Sigmoid colon (tissue), 7 donors: ENCODE data around the gene IL11. TPM values are rescaled to one million over a fixed set of nuclear protein-coding genes. Genes with fewer than 3 reads are reported as not detected.
A peak's percentile ranks its signal among the peaks of the same experiment; 100 is the strongest.

Experiments used
- DNase-seq: peaks from one replicate; pipeline ENCODE4 v3.0.0-alpha.2; 2019
- H3K27ac ChIP-seq, 4 donors: fragments of 200-600 bp; sonication (generic); one replicate each; pipeline ENCODE4 v1.5.1; 2016 to 2019; ENCODE audit warnings: mild to moderate bottlenecking in 1 of 4
- H3K27me3 ChIP-seq, 3 donors: fragments of 200-600 bp; sonication (generic); one replicate each; pipeline ENCODE4 v1.5.1; 2019; ENCODE audit warnings: mild to moderate bottlenecking in 1 of 3
- H3K36me3 ChIP-seq, 4 donors: fragments of 200-600 bp; sonication (generic); one replicate each; pipeline ENCODE4 v1.5.1; 2016 to 2019
- H3K4me1 ChIP-seq, 4 donors: fragments of 200-600 bp; sonication (generic); one replicate each; pipeline ENCODE4 v1.5.1; 2017 to 2019
- H3K4me3 ChIP-seq, 4 donors: fragments of 200-600 bp; sonication (generic); one replicate each; pipeline ENCODE4 v1.5.1; 2017 to 2019; ENCODE audit warnings: mild to moderate bottlenecking in 2 of 4, moderate library complexity in 1 of 4
- H3K9me3 ChIP-seq, 4 donors: fragments of 200-600 bp in 3 of 4; sonication (generic) in 3 of 4; one replicate each; pipeline versions ENCODE4 v1.5.1 to v1.6.1; 2013 to 2019
- EP300 ChIP-seq, 4 donors: sonication (generic); formaldehyde crosslinking; IDR thresholded peaks; one replicate each; pipeline ENCODE4 v1.6.1; 2017; ENCODE audit warnings: antibody characterized with exemption in 4 of 4
- POLR2A ChIP-seq, 2 donors: fragments of 450-650 bp; IDR thresholded peaks; one replicate each; pipeline ENCODE4 v1.6.1; 2016; ENCODE audit warnings: antibody characterized with exemption in 2 of 2, mild to moderate bottlenecking in 2 of 2, moderate library complexity in 2 of 2
- POLR2AphosphoS5 ChIP-seq, 4 donors: sonication (generic); formaldehyde crosslinking; IDR thresholded peaks; one replicate each; pipeline ENCODE4 v1.6.1; 2017; ENCODE audit warnings: antibody characterized with exemption in 4 of 4
- WGBS, 2 donors: extraction: QIAGEN DNeasy Blood & Tissue Kit; methylation state at CpG; one replicate each; pipeline ENCODE4 v1.1.7; 2013; 5-methylcytosine and 5-hydroxymethylcytosine counted together
- intact Hi-C: fragments of 100-400 bp; cut with DNase I; formaldehyde crosslinking; loops from one replicate; pipeline ENCODE4 v1.15.1; 2023
- polyA plus RNA-seq, 3 donors: library from polyadenylated mRNA; stranded (reverse); fragments of 200-250 nt; gene quantifications; one replicate each; pipeline ENCODE4 v1.2.3, GENCODE V29; 2013
- total RNA-seq, 4 donors: library from RNA; depleted of rRNA; stranded (reverse); fragments of >200 nt; gene quantifications; one replicate each; pipeline ENCODE4 v1.1.0, GENCODE V29; 2016
- TF ChIP-seq, protein P1 (sequence below), 4 experiments: fragments of 450-650 bp in 3 of 4; fragments of 200-600 bp in 1 of 4; IDR thresholded peaks; one replicate each; pipeline ENCODE4 v1.5.1; 2016 to 2019; ENCODE audit warnings: antibody characterized with exemption in 4 of 4, mild to moderate bottlenecking in 3 of 4, moderate library complexity in 2 of 4
- donor health status: healthy with polysubstance abuse.
- donor health status: Bipolar disorder and iron deficiency.
- donor health status: healthy.

IL11 gene
- total and polyA plus RNA-seq, 7 donors, result 0.74 to 4.4 (median 0.81) TPM; not detected in 4

DNA sequence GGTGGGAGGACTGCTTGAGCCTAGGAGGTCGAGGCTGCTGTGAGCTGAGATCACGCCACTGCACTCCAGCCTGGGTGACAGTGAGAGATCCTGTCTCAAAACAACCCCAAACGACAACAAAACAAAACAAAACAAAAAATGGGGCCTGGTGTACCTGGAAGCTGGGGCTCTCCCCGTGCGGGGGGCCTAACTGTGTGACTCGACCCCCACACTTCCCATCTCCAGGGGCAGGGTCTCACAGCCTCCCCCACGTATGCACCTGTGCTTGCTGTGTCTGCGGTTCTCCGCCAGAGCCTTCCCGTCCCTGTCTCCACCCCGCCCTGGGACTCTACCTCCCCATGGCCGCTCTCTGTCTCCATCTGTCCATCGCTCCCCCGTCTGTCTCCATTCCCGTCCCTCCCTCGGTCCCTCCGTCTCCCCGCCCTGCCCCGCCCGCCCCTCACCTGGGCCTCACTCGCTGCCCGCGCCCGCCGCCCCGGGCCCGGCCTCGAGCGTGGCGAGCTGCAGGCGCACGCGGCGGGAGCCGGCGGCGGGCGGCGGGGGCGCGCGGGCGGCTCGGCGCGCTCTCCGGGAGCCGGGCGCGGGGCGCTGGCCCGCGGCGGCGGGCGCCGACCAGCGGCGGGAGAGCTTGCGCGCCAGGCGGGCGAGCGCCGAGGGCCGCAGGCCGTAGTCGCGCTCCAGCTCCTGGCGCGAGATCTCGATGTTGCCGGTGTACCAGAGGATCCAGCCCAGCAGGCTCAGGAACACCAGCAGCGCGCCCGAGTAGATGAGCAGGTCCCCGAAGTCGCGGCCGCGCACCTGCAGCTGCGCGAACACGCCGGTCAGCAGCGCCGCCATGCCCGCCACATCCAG, 13.2 kb upstream of the IL11 start:
- peak; percentile 83 for DNase-seq
- Histone ChIP-seq H3K27ac (peak overlapping the region; percentile 94 to 97 (median 96)), H3K4me3 (peak overlapping the region; percentile 27 to 95 (median 83)), H3K4me1 (peaks cover 0 to 44% (median 38%) of the 10 kb centered on the region in 4 donors), H3K9me3 (no peaks in the 10 kb centered on the region), H3K36me3 (peaks cover 12 to 14% (median 13%) of the 10 kb centered on the region in 4 donors), H3K27me3 (no peaks in the 10 kb centered on the region)
- intact Hi-C loops, result loop anchor here (1.0 kb wide), 2 partner anchors 44 to 81 kb away; partner anchors contain the start of gene KMT5C
- WGBS, 2 donors, result 3% methylated on average over 88 of the region's 88 CpGs
- TF ChIP-seq, protein P1, sequence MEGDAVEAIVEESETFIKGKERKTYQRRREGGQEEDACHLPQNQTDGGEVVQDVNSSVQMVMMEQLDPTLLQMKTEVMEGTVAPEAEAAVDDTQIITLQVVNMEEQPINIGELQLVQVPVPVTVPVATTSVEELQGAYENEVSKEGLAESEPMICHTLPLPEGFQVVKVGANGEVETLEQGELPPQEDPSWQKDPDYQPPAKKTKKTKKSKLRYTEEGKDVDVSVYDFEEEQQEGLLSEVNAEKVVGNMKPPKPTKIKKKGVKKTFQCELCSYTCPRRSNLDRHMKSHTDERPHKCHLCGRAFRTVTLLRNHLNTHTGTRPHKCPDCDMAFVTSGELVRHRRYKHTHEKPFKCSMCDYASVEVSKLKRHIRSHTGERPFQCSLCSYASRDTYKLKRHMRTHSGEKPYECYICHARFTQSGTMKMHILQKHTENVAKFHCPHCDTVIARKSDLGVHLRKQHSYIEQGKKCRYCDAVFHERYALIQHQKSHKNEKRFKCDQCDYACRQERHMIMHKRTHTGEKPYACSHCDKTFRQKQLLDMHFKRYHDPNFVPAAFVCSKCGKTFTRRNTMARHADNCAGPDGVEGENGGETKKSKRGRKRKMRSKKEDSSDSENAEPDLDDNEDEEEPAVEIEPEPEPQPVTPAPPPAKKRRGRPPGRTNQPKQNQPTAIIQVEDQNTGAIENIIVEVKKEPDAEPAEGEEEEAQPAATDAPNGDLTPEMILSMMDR (IDR thresholded peaks at IDR 0.05), result no peak
- TF ChIP-seq POLR2A (IDR thresholded peaks at IDR 0.05) (no peak), POLR2AphosphoS5 (IDR thresholded peaks at IDR 0.05) (peak in 2 of 4 donors; percentile 65 to 67), EP300 (IDR thresholded peaks at IDR 0.05) (no peak)

DNA sequence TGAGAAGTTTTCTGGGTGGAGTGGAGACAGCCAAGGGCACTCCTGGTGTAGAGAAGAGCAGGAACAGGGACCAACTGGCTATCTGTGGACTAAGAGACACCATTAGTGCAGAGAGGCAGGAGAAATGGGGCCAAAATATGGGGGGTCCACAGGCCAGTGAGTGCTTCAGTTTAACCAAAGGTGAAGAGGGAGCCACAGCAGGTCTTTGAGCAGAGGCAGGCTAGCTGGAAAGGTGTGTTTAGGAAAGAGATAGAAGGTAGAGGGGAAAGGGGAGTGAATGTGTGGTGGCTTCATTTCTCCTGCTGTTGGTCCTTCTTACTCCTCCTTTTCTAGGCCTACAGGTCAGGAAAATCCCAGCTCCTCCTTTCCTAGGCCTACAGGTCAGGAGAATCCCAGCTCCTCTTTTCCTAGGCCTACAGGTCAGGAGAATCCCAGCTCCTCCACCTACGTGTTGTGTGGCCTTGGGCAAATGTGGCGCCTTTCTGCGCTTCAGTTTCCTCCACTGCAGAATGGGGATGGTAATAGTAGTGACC, 12.3 kb upstream of the IL11 start:
- H3K36me3 ChIP-seq, result peaks cover 3 to 4% (median 3%) of the 10 kb centered on the region in 4 donors
- intact Hi-C loops, result loop anchor here (1.0 kb wide), 2 partner anchors 43 to 80 kb away; partner anchors contain the start of gene KMT5C
- peaks cover 0 to 6% (median 4%) of the 10 kb centered on the region in 3 donors for H3K27me3 ChIP-seq
- no peak overlapping the region for H3K4me3 ChIP-seq
- no peak for DNase-seq
- H3K4me1 ChIP-seq, result peaks cover 0 to 35% (median 31%) of the 10 kb centered on the region in 4 donors
- WGBS, 2 donors, result 96 to 97% methylated on average over 3 of the region's 3 CpGs
- TF ChIP-seq POLR2A (IDR thresholded peaks at IDR 0.05), result no peak
- no peak for TF ChIP-seq POLR2AphosphoS5 (IDR thresholded peaks at IDR 0.05)
- TF ChIP-seq, protein P1 (IDR thresholded peaks at IDR 0.05), result no peak
- TF ChIP-seq EP300 (IDR thresholded peaks at IDR 0.05), result no peak
- no peaks in the 10 kb centered on the region for H3K9me3 ChIP-seq
- H3K27ac ChIP-seq, result no peak overlapping the region

DNA sequence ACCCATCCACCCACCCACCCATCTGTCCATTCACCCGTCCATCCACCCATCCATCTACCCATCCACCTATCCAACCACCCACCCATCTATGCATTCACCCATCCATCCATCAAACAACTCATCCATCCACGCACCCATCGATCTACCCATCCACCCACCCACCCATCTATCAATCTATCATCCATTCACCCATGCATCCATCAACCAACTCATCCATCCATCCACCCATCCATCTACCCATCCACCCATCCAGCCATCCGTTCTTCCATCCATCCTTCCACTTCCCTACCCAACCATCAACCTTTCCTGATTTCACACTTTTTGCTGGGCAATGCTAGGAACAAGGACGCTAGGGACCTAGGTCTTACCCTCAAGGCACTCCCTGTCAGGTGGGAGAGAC, 11.8 kb upstream of the IL11 start:
- Histone ChIP-seq H3K4me3 (no peak overlapping the region), H3K27ac (no peak overlapping the region), H3K4me1 (peaks cover 0 to 30% (median 26%) of the 10 kb centered on the region in 4 donors), H3K36me3 (peaks cover 0 to 2% (median 0%) of the 10 kb centered on the region in 4 donors), H3K9me3 (no peaks in the 10 kb centered on the region), H3K27me3 (peaks cover under 1 to 11% (median 8%) of the 10 kb centered on the region in 3 donors)
- 96 to 97% methylated on average over 5 of the region's 5 CpGs for WGBS, 2 donors
- DNase-seq, result no peak
- intact Hi-C loops, result no loop called here
- TF ChIP-seq POLR2AphosphoS5 (IDR thresholded peaks at IDR 0.05) (no peak), POLR2A (IDR thresholded peaks at IDR 0.05) (no peak), EP300 (IDR thresholded peaks at IDR 0.05) (no peak)
- TF ChIP-seq, protein P1 (IDR thresholded peaks at IDR 0.05), result no peak

- no peak overlapping the region for H3K27ac ChIP-seq
- intact Hi-C loops, result no loop called here
- no peaks in the 10 kb centered on the region for H3K9me3 ChIP-seq
- no peaks in the 10 kb centered on the region for H3K36me3 ChIP-seq
- DNase-seq, result no peak
- H3K4me1 ChIP-seq, result peaks cover 0 to 16% (median 12%) of the 10 kb centered on the region in 4 donors
- WGBS, 2 donors, result 69 to 73% methylated on average over 11 of the region's 11 CpGs
- peaks cover 20 to 40% (median 29%) of the 10 kb centered on the region in 3 donors for H3K27me3 ChIP-seq
- H3K4me3 ChIP-seq, result no peak overlapping the region
- TF ChIP-seq EP300 (IDR thresholded peaks at IDR 0.05), result no peak
- TF ChIP-seq, protein P1 (IDR thresholded peaks at IDR 0.05), result no peak
- no peak for TF ChIP-seq POLR2AphosphoS5 (IDR thresholded peaks at IDR 0.05)
- no peak for TF ChIP-seq POLR2A (IDR thresholded peaks at IDR 0.05)
These were observed 8.9 kb upstream of the IL11 start for GRCh38 chr19:55379174-55379573.
